PC-9 (cell line): ENCODE measurements around the gene CBLL2.

Experiments used
- EZH2 ChIP-seq: fragments of 200-600 bp; sonication (generic); IDR thresholded peaks from 2 replicates; pipeline ENCODE4 v1.8.0; 2017; ENCODE audit warnings: antibody characterized with exemption, low read depth
- TF ChIP-seq, protein P1 (sequence below): fragments of 200-600 bp; sonication (generic); conservative IDR thresholded peaks from 2 replicates; pipeline ENCODE4 v1.6.1; 2017; ENCODE audit warnings: mixed run types, antibody characterized with exemption, mild to moderate bottlenecking, moderate library complexity

DNA sequence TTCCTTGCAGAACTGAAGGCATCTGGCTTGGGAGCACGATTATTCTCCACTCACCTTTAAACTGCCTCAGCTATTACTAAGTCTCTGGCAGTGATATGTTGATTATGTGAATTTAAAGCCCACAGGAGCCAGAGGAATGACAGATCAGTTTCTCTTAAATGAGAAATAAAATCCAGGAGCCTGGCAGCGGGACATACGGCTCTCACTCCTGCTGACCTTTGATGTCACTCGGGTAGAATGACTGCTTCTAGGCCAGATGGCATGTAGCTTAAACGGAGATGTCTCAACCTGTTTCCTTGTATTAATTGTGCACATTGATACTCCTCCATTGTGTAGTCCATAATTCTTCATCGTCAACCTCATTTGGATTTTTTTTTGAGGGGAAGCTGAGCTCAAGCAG is 4.0 kb upstream of the CBLL2 start:
- TF ChIP-seq, protein P1, sequence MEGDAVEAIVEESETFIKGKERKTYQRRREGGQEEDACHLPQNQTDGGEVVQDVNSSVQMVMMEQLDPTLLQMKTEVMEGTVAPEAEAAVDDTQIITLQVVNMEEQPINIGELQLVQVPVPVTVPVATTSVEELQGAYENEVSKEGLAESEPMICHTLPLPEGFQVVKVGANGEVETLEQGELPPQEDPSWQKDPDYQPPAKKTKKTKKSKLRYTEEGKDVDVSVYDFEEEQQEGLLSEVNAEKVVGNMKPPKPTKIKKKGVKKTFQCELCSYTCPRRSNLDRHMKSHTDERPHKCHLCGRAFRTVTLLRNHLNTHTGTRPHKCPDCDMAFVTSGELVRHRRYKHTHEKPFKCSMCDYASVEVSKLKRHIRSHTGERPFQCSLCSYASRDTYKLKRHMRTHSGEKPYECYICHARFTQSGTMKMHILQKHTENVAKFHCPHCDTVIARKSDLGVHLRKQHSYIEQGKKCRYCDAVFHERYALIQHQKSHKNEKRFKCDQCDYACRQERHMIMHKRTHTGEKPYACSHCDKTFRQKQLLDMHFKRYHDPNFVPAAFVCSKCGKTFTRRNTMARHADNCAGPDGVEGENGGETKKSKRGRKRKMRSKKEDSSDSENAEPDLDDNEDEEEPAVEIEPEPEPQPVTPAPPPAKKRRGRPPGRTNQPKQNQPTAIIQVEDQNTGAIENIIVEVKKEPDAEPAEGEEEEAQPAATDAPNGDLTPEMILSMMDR: no peak
- no peak for TF ChIP-seq EZH2
